ENCODE data around the gene DDX10. TPM values are rescaled to one million over a fixed set of nuclear protein-coding genes. Genes with fewer than 3 reads are reported as not detected.

DDX10 gene
- total and polyA plus RNA-seq, 2 of the 8 experiments (the other 6 are each of a cell fraction or from before 2014, with no cell fraction given): 49.2 to 52.2 TPM

- no peak for TF ChIP-seq CHD7 (IDR thresholded peaks at IDR 0.05; ENCODE audit: insufficient replicate concordance, low read length)
- TF ChIP-seq TBP (IDR thresholded peaks at IDR 0.05; ENCODE audit: low read depth, low read length): no peak
- no peak for TF ChIP-seq CHD2 (IDR thresholded peaks at IDR 0.05; ENCODE audit: low read length)
- no peak for TF ChIP-seq EZH2 (IDR thresholded peaks at IDR 0.05; ENCODE audit: low read depth, low read length, severe bottlenecking)
Measured at GRCh38 chr11:108912581-108912980, 247.7 kb downstream of the DDX10 start (continued).

Data from H1 (cell line).